ENCODE measurements around the gene IGFBPL1.
A peak's percentile ranks its signal among the peaks of the same experiment; 100 is the strongest.
"Not testable (repeated sequence)": the region's sequence is repeated elsewhere in the genome, so short reads cannot be mapped to it uniquely, and the experiment has no call there.

The IGFBPL1 gene

GRCh38 chr9:38423973-38424843 is at the start of gene IGFBPL1:
TSS of gene IGFBPL1 (minus strand) at chr9:38424454. CDS start at chr9:38424424, 30 bp downstream.
- Mint-ChIP-seq H3K4me1 (no peaks in the 10 kb centered on the region), H3K36me3 (no peaks in the 10 kb centered on the region), H3K27ac (no peak within 1 kb of the TSS), H3K27me3 (peaks cover 77% of the 10 kb centered on the region), H3K4me3 (no peak within 1 kb of the TSS), H3K9me3 (no peaks in the 10 kb centered on the region)
- ATAC-seq = peak; percentile 28

DNA sequence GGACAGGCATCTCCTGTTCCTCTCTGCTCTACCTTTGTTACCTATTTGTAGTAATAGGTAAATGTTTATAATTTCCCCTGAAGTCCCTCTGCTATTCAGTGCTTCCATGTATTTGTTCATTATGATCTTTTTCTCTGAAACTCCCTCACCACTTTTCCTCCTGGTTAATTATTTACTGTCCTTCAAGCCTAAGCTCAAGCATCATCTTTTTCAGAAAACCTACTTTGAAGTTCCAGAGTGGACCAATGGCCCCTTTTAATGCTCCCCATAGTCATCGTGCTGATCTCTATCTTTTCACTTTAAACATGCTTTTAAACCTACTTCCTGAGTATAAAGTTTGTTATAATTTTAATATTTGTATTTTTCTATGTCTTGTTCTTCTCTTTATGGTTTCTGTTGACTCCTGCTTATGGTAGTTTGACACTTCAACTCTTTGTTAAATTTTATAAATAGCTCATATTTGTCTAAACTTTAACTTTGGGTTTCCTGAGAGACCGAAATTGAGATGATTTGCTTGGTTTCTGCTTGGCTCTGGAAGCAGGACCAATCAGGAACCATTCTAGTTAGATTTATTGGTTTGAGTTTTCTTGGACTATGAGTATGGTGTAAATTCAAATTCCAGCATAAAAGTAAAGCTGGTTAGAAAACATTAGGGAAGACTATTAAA is 48.5 kb upstream of the IGFBPL1 start:
- H3K9me3 Mint-ChIP-seq, H3K36me3 Mint-ChIP-seq, H3K4me3 Mint-ChIP-seq: not testable (repeated sequence)

GRCh38 chr9:38467404-38467803 is 43.1 kb upstream of the IGFBPL1 start:
- no peak for ATAC-seq
- peaks cover 41% of the 10 kb centered on the region for H3K27me3 Mint-ChIP-seq
- H3K9me3 Mint-ChIP-seq = peaks cover 7% of the 10 kb centered on the region

More for the DNA sequence above, 48.5 kb upstream of the IGFBPL1 start:
- peaks cover 53% of the 10 kb centered on the region for H3K27me3 Mint-ChIP-seq
- H3K4me1 Mint-ChIP-seq, H3K27ac Mint-ChIP-seq, ATAC-seq: not testable (repeated sequence)

DNA sequence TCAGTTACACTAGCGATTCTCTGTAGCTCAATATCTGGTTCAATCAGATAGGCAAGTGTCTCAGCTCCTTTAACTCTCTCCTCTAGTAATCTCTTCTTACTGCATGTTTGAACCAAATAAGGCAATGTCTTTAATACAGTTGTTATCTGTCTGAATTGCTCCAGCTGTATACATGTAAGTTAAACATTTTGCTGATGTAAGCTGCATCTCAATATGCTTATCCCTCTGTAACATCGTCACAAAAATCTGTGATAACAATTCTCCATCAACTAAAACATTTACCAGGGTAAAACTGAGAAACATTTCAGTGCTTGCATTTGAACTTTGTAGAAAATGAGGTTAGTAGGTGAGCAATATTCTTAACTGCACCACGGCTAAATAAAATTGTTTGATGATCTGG is 29.6 kb upstream of the IGFBPL1 start:
- H3K27me3 Mint-ChIP-seq = peaks cover 22% of the 10 kb centered on the region
- no peak for ATAC-seq
- peaks cover 6% of the 10 kb centered on the region for H3K36me3 Mint-ChIP-seq
- no peaks in the 10 kb centered on the region for H3K4me1 Mint-ChIP-seq
- H3K4me3 Mint-ChIP-seq = no peak overlapping the region
- no peak overlapping the region for H3K27ac Mint-ChIP-seq
- H3K9me3 Mint-ChIP-seq = peaks cover 15% of the 10 kb centered on the region

More at GRCh38 chr9:38467404-38467803, 43.1 kb upstream of the IGFBPL1 start:
- H3K36me3 Mint-ChIP-seq = no peaks in the 10 kb centered on the region
- no peaks in the 10 kb centered on the region for H3K4me1 Mint-ChIP-seq
- no peak overlapping the region for H3K27ac Mint-ChIP-seq
- H3K4me3 Mint-ChIP-seq = no peak overlapping the region

GRCh38 chr9:38451162-38451561 is 26.9 kb upstream of the IGFBPL1 start:
- peaks cover 6% of the 10 kb centered on the region for H3K36me3 Mint-ChIP-seq
- peaks cover 48% of the 10 kb centered on the region for H3K27me3 Mint-ChIP-seq
- no peak overlapping the region for H3K4me3 Mint-ChIP-seq
- H3K4me1 Mint-ChIP-seq = no peaks in the 10 kb centered on the region
- H3K9me3 Mint-ChIP-seq = peaks cover 18% of the 10 kb centered on the region
- ATAC-seq = no peak
- H3K27ac Mint-ChIP-seq = no peak overlapping the region

DNA sequence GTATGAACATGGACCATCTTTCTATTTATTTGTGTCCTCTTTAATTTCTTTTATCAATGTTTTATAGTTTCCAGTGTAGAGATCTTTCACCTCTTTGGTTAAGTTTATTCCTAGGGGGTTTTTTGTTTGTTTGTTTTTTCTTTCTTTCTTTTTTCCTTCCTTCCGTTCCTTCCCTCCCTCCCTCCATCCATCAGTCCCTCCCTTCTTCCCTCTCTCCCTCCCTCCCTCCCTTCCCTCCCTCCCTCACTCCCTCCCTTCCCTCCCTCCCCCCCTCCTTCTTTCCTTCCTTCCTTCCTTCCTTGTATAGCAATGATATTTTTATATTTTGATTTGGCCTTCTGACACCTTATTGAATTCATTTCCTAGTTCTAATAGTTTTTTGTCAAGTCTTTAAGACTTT is 23.4 kb upstream of the IGFBPL1 start:
- Mint-ChIP-seq H3K9me3 (peaks cover 17% of the 10 kb centered on the region), H3K4me1 (peaks cover 9% of the 10 kb centered on the region), H3K27ac (no peak overlapping the region), H3K36me3 (peaks cover 6% of the 10 kb centered on the region), H3K27me3 (peaks cover 58% of the 10 kb centered on the region), H3K4me3 (no peak overlapping the region)
- ATAC-seq = no peak

- H3K4me1 Mint-ChIP-seq = peaks cover 9% of the 10 kb centered on the region
- H3K27me3 Mint-ChIP-seq = peaks cover 71% of the 10 kb centered on the region
- no peak overlapping the region for H3K27ac Mint-ChIP-seq
- H3K9me3 Mint-ChIP-seq = peaks cover 4% of the 10 kb centered on the region
- H3K4me3 Mint-ChIP-seq = no peak overlapping the region
- ATAC-seq = peak; percentile 69
- H3K36me3 Mint-ChIP-seq = no peaks in the 10 kb centered on the region
These were observed 21.1 kb upstream of the IGFBPL1 start for GRCh38 chr9:38445154-38446043.

- Mint-ChIP-seq H3K36me3 (no peaks in the 10 kb centered on the region), H3K27ac (no peak overlapping the region), H3K27me3 (peaks cover 71% of the 10 kb centered on the region), H3K4me1 (peaks cover 9% of the 10 kb centered on the region), H3K4me3 (no peak overlapping the region), H3K9me3 (peaks cover 4% of the 10 kb centered on the region)
- ATAC-seq = no peak
These were observed 19.3 kb upstream of the IGFBPL1 start for GRCh38 chr9:38443597-38443996.

GRCh38 chr9:38443181-38443580 is 18.9 kb upstream of the IGFBPL1 start:
- Mint-ChIP-seq H3K9me3 (peaks cover 4% of the 10 kb centered on the region), H3K4me3 (no peak overlapping the region), H3K4me1 (peaks cover 9% of the 10 kb centered on the region), H3K27ac (no peak overlapping the region), H3K27me3 (peaks cover 71% of the 10 kb centered on the region), H3K36me3 (no peaks in the 10 kb centered on the region)
- ATAC-seq = no peak

GRCh38 chr9:38442473-38443096 is 18.3 kb upstream of the IGFBPL1 start:
- Mint-ChIP-seq H3K9me3 (peaks cover 4% of the 10 kb centered on the region), H3K4me1 (peaks cover 9% of the 10 kb centered on the region), H3K4me3 (no peak overlapping the region), H3K27ac (no peak overlapping the region), H3K36me3 (no peaks in the 10 kb centered on the region), H3K27me3 (peaks cover 71% of the 10 kb centered on the region)
- ATAC-seq = peak; percentile 40

GRCh38 chr9:38441347-38442085 is 17.3 kb upstream of the IGFBPL1 start:
- no peak overlapping the region for H3K4me3 Mint-ChIP-seq
- ATAC-seq = no peak

DNA sequence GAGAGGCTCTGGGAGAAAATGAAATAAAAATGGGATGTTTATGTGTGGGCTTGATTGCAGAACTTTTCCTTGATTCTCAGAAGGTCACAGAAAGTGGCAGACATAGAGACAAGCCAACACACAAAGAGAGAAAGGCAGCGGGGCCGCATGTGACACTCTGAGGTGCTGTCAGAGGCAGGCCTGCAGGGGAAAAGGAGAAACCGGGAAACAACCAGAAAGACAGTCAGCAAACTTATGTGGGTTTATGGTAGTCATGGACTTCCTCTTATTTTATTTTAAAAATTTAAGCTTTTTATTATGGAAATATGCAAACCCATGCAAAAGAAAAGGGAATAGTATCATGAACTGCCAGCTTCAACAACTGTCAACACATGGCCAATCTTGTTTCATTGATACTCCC is 16.3 kb upstream of the IGFBPL1 start:
- no peak for ATAC-seq
- Mint-ChIP-seq H3K36me3 (no peaks in the 10 kb centered on the region), H3K4me3 (no peak overlapping the region), H3K9me3 (no peaks in the 10 kb centered on the region), H3K4me1 (peaks cover 6% of the 10 kb centered on the region), H3K27ac (no peak overlapping the region), H3K27me3 (peaks cover 59% of the 10 kb centered on the region)

More at GRCh38 chr9:38441347-38442085, 17.3 kb upstream of the IGFBPL1 start:
- Mint-ChIP-seq H3K4me1 (peaks cover 9% of the 10 kb centered on the region), H3K36me3 (no peaks in the 10 kb centered on the region), H3K9me3 (peaks cover 4% of the 10 kb centered on the region), H3K27ac (no peak overlapping the region), H3K27me3 (peaks cover 69% of the 10 kb centered on the region)

DNA sequence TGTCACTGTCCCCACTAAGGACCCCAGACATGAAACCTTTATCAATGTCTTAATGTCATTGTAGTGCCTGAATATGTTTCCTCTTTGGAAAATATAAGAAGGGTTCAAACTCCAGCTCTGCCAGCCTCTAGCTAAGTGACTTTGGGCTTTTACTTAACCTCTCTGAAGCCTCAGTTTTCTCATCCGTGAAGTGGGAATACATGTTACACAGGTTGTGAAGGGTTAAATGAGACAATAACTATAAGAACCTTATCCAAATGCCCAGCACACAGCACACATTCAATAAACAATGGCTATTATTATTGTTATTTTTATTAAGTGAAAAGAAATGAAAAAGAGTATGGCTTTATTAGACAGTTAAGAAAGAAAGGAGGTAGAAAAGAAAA is 15.7 kb upstream of the IGFBPL1 start:
- ATAC-seq = no peak
- Mint-ChIP-seq H3K27ac (no peak overlapping the region), H3K9me3 (no peaks in the 10 kb centered on the region), H3K27me3 (peaks cover 56% of the 10 kb centered on the region), H3K36me3 (no peaks in the 10 kb centered on the region), H3K4me3 (no peak overlapping the region), H3K4me1 (peaks cover under 1% of the 10 kb centered on the region)

DNA sequence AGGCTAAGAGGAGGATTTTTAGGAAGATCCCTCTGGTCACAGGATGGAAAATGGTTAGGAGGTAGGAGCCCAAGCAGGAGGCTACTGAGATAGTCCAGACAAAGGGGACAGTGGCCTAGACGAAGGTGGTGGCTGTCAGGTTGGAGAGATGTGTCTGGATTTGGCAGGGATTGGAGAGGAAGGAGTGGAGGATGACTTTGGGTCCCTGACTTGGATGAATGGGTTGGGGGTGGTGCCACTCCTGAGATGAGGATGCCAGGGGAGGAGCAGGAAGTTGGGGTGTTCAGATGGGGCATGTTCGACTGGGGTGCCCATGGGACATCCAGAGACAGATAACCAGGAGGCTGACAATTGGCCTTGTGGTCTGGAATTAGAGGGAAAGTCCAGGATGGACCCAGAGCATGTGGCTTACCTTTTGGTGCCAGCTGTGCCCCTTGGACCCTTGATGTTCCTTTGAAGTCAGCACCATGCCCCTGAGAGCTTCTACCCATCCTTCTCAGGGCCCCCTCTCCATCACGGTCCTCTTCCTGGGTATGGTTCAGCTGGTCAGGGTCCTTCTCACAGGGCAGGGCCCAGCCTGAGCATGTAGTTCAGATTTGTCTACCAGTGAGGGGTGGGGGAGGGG is 15.1 kb upstream of the IGFBPL1 start:
- peaks cover 56% of the 10 kb centered on the region for H3K27me3 Mint-ChIP-seq
- no peaks in the 10 kb centered on the region for H3K36me3 Mint-ChIP-seq
- H3K27ac Mint-ChIP-seq = no peak overlapping the region
- no peaks in the 10 kb centered on the region for H3K4me1 Mint-ChIP-seq
- H3K9me3 Mint-ChIP-seq = no peaks in the 10 kb centered on the region
- no peak for ATAC-seq
- H3K4me3 Mint-ChIP-seq = no peak overlapping the region
